Activated CD8-positive, alpha-beta memory T cell treated with anti-CD3 and anti-CD28 coated beads for 1 hour (primary cell): ENCODE measurements around the gene HOXD11.
A peak's percentile ranks its signal among the peaks of the same experiment; 100 is the strongest.

Source experiments
- DNase-seq, 2 donors: peaks; one replicate each; pipeline ENCODE4 v3.0.0-alpha.2; 2020; ENCODE audit warnings: low read depth in 1 of 2; ENCODE audit errors: extremely low read depth in 1 of 2

Gene HOXD11

GRCh38 chr2:176093145-176093897 is 13.8 kb upstream of the HOXD11 start:
- DNase-seq: no peak

GRCh38 chr2:176093898-176094249 is 13.2 kb upstream of the HOXD11 start:
- DNase-seq: no peak

GRCh38 chr2:176094349-176094748 is 12.7 kb upstream of the HOXD11 start:
- no peak for DNase-seq

GRCh38 chr2:176095421-176095820 is 11.7 kb upstream of the HOXD11 start:
- no peak for DNase-seq

GRCh38 chr2:176096243-176096985 is 10.7 kb upstream of the HOXD11 start:
- no peak for DNase-seq

GRCh38 chr2:176096986-176097819 is 9.9 kb upstream of the HOXD11 start:
- DNase-seq: peak; percentile 11 to 37

GRCh38 chr2:176097820-176098365 is 9.2 kb upstream of the HOXD11 start:
- DNase-seq: no peak

- no peak for DNase-seq
Measured at GRCh38 chr2:176098366-176099158, 8.5 kb upstream of the HOXD11 start.

- no peak for DNase-seq
Measured at GRCh38 chr2:176099159-176099727, 7.8 kb upstream of the HOXD11 start.

- DNase-seq: no peak
Measured at GRCh38 chr2:176099728-176100546, 7.1 kb upstream of the HOXD11 start, which contains the start of gene HOXD12. Gene HOXD12 (plus strand): TSS chr2:176099795. CDS start chr2:176099802, 7 bp downstream.

- no peak for DNase-seq
Measured at GRCh38 chr2:176100547-176101140, 6.4 kb upstream of the HOXD11 start.

GRCh38 chr2:176101216-176101830 is 5.8 kb upstream of the HOXD11 start:
- DNase-seq: no peak

- DNase-seq: no peak
Measured at GRCh38 chr2:176101842-176102241, 5.2 kb upstream of the HOXD11 start.

GRCh38 chr2:176102309-176102866 is 4.7 kb upstream of the HOXD11 start:
- DNase-seq: no peak

- no peak for DNase-seq
Measured at GRCh38 chr2:176103194-176103593, 3.9 kb upstream of the HOXD11 start.

- no peak for DNase-seq
Measured at GRCh38 chr2:176103742-176104315, 3.3 kb upstream of the HOXD11 start.

- no peak for DNase-seq
Measured at GRCh38 chr2:176104316-176105077, 2.6 kb upstream of the HOXD11 start.
